GM21619 (cell line): ENCODE measurements around the gene WNT8A.

Experiments
- ATAC-seq: cut with Tn5 transposase; IDR thresholded peaks from one replicate; pipeline ENCODE4 v1.9.1; 2021; ENCODE audit not compliant: unreplicated experiment

Gene WNT8A

GRCh38 chr5:138139781-138140090, 55.9 kb downstream of the WNT8A start:
- ATAC-seq: no peak

- ATAC-seq: no peak
Observed at GRCh38 chr5:138140268-138140667, 56.4 kb downstream of the WNT8A start.
